H1 (cell line): Measurements from ENCODE around the gene LRPPRC. TPM values are rescaled to one million over a fixed set of nuclear protein-coding genes. Genes with fewer than 3 reads are reported as not detected.
A peak's percentile ranks its signal among the peaks of the same experiment; 100 is the strongest.

Experiments used
- BRCA1 ChIP-seq: IDR thresholded peaks from 2 replicates; pipeline ENCODE4 v1.6.1; 2012; ENCODE audit warnings: low read depth, low read length, improper control_type of control experiment
- CBX5 ChIP-seq: fragments of 300-800, 300-1000 bp; sonication (generic); IDR thresholded peaks from 2 replicates; pipeline ENCODE4 v1.7.1; 2016; ENCODE audit warnings: antibody characterized with exemption, low read length, low read depth
- GABPA ChIP-seq: IDR thresholded peaks from 2 replicates; pipeline ENCODE4 v1.6.1; 2011; ENCODE audit warnings: mild to moderate bottlenecking, low read length, moderate library complexity, borderline replicate concordance; ENCODE audit not compliant: insufficient read depth
- GTF2F1 ChIP-seq: IDR thresholded peaks from 2 replicates; pipeline ENCODE4 v1.6.1; 2012; ENCODE audit warnings: low read depth, low read length, improper control_type of control experiment, borderline replicate concordance
- MAX ChIP-seq: IDR thresholded peaks from 2 replicates; pipeline ENCODE4 v1.6.1; 2012; ENCODE audit warnings: inconsistent platforms
- NANOG ChIP-seq: IDR thresholded peaks from 2 replicates; pipeline ENCODE4 v1.6.1; 2011; ENCODE audit warnings: low read length, low read depth, mild to moderate bottlenecking, inconsistent platforms; ENCODE audit not compliant: insufficient read depth, poor library complexity, severe bottlenecking
- SIRT6 ChIP-seq: IDR thresholded peaks from one replicate; pipeline ENCODE4 v1.7.1; 2012; ENCODE audit warnings: low read length, inconsistent platforms
- SP4 ChIP-seq: IDR thresholded peaks from 2 replicates; pipeline ENCODE4 v1.6.1; 2012; ENCODE audit warnings: low read length, inconsistent platforms
- TBP ChIP-seq: IDR thresholded peaks from 2 replicates; pipeline ENCODE4 v1.6.1; 2011; ENCODE audit warnings: low read depth, low read length, improper control_type of control experiment
- YY1 ChIP-seq: IDR thresholded peaks from 2 replicates; pipeline ENCODE4 v1.6.1; 2011; ENCODE audit warnings: low read depth, mild to moderate bottlenecking, low read length
- polyA plus RNA-seq, 7 experiments: library from polyadenylated mRNA; depleted of rRNA in 3 of 7; stranded (reverse) in 5 of 7; unstranded in 2 of 7; fragments of >200 nt in 5 of 7; fragments of 200-250 nt in 2 of 7; gene quantifications; 1 replicate in 5 of 7; 2 replicates in 1 of 7; 4 replicates in 1 of 7; pipeline versions ENCODE4 v1.2.1 to v1.2.3, GENCODE V29; 2011 to 2013; ENCODE audit warnings: missing spikeins in 2 of 7, mixed read lengths in 2 of 7
- total RNA-seq: library from RNA; stranded (reverse); fragmentation: NEBNext Ultra II Directional; extraction: Animal tissue kit (Norgen Biotek cat#: 25700); gene quantifications from 2 replicates; pipeline ENCODE4 v1.2.1, GENCODE V29; 2021
- TF ChIP-seq, protein P1 (sequence below): fragments of 300-600 bp; sonication (generic); IDR thresholded peaks from 2 replicates; pipeline ENCODE4 v1.7.1; 2012; ENCODE audit warnings: low read length, moderate library complexity, mild to moderate bottlenecking, inconsistent platforms; ENCODE audit not compliant: insufficient replicate concordance

The LRPPRC gene
- total and polyA plus RNA-seq, 2 of the 8 experiments (the other 6 are each of a cell fraction or from before 2014, with no cell fraction given): 43.4 to 167 TPM

- TF ChIP-seq, protein P1, sequence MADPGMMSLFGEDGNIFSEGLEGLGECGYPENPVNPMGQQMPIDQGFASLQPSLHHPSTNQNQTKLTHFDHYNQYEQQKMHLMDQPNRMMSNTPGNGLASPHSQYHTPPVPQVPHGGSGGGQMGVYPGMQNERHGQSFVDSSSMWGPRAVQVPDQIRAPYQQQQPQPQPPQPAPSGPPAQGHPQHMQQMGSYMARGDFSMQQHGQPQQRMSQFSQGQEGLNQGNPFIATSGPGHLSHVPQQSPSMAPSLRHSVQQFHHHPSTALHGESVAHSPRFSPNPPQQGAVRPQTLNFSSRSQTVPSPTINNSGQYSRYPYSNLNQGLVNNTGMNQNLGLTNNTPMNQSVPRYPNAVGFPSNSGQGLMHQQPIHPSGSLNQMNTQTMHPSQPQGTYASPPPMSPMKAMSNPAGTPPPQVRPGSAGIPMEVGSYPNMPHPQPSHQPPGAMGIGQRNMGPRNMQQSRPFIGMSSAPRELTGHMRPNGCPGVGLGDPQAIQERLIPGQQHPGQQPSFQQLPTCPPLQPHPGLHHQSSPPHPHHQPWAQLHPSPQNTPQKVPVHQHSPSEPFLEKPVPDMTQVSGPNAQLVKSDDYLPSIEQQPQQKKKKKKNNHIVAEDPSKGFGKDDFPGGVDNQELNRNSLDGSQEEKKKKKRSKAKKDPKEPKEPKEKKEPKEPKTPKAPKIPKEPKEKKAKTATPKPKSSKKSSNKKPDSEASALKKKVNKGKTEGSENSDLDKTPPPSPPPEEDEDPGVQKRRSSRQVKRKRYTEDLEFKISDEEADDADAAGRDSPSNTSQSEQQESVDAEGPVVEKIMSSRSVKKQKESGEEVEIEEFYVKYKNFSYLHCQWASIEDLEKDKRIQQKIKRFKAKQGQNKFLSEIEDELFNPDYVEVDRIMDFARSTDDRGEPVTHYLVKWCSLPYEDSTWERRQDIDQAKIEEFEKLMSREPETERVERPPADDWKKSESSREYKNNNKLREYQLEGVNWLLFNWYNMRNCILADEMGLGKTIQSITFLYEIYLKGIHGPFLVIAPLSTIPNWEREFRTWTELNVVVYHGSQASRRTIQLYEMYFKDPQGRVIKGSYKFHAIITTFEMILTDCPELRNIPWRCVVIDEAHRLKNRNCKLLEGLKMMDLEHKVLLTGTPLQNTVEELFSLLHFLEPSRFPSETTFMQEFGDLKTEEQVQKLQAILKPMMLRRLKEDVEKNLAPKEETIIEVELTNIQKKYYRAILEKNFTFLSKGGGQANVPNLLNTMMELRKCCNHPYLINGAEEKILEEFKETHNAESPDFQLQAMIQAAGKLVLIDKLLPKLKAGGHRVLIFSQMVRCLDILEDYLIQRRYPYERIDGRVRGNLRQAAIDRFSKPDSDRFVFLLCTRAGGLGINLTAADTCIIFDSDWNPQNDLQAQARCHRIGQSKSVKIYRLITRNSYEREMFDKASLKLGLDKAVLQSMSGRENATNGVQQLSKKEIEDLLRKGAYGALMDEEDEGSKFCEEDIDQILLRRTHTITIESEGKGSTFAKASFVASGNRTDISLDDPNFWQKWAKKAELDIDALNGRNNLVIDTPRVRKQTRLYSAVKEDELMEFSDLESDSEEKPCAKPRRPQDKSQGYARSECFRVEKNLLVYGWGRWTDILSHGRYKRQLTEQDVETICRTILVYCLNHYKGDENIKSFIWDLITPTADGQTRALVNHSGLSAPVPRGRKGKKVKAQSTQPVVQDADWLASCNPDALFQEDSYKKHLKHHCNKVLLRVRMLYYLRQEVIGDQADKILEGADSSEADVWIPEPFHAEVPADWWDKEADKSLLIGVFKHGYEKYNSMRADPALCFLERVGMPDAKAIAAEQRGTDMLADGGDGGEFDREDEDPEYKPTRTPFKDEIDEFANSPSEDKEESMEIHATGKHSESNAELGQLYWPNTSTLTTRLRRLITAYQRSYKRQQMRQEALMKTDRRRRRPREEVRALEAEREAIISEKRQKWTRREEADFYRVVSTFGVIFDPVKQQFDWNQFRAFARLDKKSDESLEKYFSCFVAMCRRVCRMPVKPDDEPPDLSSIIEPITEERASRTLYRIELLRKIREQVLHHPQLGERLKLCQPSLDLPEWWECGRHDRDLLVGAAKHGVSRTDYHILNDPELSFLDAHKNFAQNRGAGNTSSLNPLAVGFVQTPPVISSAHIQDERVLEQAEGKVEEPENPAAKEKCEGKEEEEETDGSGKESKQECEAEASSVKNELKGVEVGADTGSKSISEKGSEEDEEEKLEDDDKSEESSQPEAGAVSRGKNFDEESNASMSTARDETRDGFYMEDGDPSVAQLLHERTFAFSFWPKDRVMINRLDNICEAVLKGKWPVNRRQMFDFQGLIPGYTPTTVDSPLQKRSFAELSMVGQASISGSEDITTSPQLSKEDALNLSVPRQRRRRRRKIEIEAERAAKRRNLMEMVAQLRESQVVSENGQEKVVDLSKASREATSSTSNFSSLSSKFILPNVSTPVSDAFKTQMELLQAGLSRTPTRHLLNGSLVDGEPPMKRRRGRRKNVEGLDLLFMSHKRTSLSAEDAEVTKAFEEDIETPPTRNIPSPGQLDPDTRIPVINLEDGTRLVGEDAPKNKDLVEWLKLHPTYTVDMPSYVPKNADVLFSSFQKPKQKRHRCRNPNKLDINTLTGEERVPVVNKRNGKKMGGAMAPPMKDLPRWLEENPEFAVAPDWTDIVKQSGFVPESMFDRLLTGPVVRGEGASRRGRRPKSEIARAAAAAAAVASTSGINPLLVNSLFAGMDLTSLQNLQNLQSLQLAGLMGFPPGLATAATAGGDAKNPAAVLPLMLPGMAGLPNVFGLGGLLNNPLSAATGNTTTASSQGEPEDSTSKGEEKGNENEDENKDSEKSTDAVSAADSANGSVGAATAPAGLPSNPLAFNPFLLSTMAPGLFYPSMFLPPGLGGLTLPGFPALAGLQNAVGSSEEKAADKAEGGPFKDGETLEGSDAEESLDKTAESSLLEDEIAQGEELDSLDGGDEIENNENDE: no peak
- TF ChIP-seq SP4 (0 out of 2 replicates have a peak, but pooled peaks have one; percentile 38), CBX5 (no peak), TBP (no peak), GABPA (no peak), SIRT6 (no peak), YY1 (peak; percentile 34; the same call in 1 of the 2 replicates), GTF2F1 (no peak), NANOG (no peak), MAX (no peak), BRCA1 (no peak)
Observed at GRCh38 chr2:44044281-44044720, 48.5 kb upstream of the LRPPRC start (continued).
